GM19240 (cell line): ENCODE results near the gene PDCD1LG2.

Experiments
- DNase-seq: peaks from one replicate; pipeline ENCODE4 v3.0.0; 2011; ENCODE audit warnings: low spot score; ENCODE audit not compliant: insufficient read length

The PDCD1LG2 gene

DNA sequence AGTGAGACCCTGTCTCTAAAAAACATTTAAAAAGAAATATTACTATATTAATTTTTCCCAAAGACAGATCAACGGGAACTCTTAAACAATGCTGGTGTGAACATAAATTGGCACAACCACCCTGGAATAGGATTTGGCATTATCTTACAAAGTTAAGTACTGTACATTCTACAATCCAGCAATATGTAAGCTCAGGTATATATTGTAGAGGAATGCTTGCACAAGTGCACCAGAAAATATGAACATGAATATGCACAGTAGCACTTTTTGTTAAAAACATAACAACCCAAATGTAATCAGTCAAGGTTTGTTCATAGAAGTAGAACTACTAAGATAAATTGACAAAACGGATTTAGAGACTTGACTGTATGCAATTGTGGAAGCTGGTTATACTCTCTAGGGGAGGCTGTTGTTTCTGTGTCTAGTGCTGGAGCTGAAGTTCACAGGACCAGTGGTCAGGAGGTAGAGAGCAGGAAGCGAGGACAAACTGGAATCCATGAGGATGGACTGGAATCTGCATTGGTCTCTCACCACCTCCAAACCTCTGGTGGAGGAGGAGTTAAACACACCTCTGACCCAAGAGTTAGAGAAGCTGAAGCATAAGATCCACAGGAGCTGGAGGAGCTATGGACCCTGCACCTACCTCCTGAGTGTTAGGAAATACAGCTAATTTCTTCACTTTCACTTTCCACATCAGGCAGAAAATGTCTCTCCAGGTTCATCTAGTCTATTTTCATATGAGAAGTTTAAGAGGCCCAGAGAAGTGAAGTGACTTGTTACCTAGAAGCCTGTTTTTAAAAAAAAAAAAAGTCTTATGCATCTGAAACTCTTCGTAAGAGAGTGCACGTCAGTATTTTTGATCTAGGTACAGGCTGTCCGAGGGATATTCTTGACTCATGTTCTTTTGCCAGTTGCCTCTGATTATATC is 98.2 kb downstream of the PDCD1LG2 start:
- no peak for DNase-seq

DNA sequence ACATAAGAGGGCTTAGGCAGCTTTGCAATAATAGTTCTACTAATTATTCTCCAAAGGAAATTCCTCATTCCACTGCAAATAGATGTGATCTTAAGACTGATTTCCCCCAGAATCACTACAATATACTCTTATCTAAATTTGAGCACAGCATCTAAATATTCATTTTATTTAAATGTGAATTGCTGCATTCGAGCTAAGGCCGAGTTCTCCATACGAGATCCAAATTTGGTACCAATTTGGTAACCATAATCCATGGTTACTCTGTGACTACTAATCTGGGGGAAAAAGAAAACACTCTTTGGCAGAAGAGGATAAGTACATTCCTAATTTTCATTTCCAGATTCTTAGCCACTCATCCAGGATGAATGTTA is 98.9 kb downstream of the PDCD1LG2 start:
- no peak for DNase-seq

- DNase-seq, result no peak
Observed at GRCh38 chr9:5610491-5610890, 100.2 kb downstream of the PDCD1LG2 start.

DNA sequence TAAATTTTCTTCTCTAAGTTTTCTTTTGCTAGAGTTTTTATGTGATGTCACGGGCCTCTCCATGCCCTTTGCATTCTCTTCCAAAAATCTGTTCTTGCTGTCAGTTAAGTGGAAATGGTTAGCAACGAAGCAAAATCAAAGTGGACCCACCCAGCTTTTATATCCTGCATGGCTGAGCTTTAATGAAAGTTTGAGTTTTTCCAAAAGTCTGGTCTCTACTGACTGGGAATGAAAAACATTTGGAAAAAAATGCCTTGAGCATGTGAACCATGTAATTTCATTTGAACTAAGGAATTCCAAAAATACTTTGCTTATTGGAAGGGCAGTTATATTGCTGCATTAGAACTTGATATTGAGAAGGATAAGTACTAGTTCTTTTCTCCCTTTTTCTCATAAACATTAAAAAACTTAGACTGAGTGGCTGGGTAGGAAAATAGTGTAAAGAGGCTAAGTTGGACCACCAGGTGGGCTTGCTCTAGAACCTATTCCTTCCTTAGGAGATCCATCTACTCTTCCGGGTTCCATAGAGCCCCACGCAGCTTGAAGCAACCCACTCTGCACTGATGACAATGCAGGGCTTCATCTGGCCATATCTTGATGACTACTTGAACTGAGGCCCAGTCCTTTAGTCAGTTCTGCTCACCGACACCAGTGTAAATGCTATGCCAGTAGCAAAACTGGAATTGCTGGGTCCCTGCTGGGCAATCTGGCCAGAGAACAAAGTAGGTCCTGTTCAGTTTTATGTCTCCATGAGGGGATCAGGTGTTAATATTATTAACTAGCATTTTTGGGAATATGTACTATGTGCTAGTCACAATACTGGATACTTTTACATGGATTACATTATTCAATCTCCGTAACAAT is 101.2 kb downstream of the PDCD1LG2 start:
- no peak for DNase-seq

DNA sequence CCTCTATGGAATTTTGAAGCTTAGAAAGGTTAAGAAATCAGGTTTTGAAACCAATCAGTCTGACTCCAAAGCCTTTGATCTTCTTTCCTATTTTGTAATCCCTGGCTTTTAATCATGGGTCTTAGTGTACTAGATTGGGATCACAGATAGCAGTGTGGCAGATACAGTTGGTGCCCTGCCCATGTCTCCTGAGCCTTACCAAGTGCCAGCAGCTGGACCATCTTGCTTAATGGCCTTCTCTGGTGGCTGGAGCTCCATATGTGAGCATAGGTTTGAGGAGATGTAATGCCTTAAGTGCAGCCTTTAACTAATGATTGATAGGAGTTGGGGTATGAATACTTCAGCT is 101.8 kb downstream of the PDCD1LG2 start:
- no peak for DNase-seq

GRCh38 chr9:5614192-5614591 is 103.9 kb downstream of the PDCD1LG2 start:
- no peak for DNase-seq

GRCh38 chr9:5614985-5615384 is 104.7 kb downstream of the PDCD1LG2 start:
- DNase-seq, result no peak

DNA sequence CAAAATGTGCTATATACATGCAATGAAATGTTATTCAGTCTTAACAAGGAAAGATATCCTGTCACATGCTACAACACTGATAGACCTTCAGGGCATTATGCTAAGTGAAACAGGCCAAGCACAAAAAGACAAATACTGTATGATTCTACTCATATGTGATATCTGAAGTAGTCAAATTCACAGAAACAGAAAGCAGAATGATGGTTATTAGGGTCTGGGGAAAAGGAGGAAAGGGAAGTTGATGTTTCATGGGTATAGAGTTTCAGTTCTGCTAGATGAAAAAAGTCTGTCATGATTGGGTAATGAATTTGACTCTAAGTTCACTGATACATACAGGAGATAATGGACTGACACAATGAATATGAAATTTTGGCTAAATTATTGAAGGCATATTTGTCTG is 107.4 kb downstream of the PDCD1LG2 start:
- DNase-seq, result no peak

- DNase-seq, result no peak
Observed at GRCh38 chr9:5620494-5620893, 110.2 kb downstream of the PDCD1LG2 start.
